Urinary bladder (tissue), 4 donors: Measurements from ENCODE around the gene TLX1. TPM values are rescaled to one million over a fixed set of nuclear protein-coding genes. Genes with fewer than 3 reads are reported as not detected.
"Not testable (repeated sequence)": the region's sequence is repeated elsewhere in the genome, so short reads cannot be mapped to it uniquely, and the experiment has no call there.

Experiments
- DNase-seq: peaks from one replicate; pipeline ENCODE4 v3.0.0-alpha.2; 2015; ENCODE audit errors: extremely low spot score
- H3K27ac ChIP-seq: one replicate; pipeline ENCODE4 v1.5.1; 2013; ENCODE audit warnings: low read depth, mild to moderate bottlenecking, moderate library complexity
- H3K36me3 ChIP-seq: one replicate; pipeline ENCODE4 v1.6.1; 2013; ENCODE audit warnings: mild to moderate bottlenecking, moderate library complexity; ENCODE audit not compliant: insufficient read depth
- H3K4me1 ChIP-seq: one replicate; pipeline ENCODE4 v1.6.1; 2013; ENCODE audit warnings: mild to moderate bottlenecking, moderate library complexity; ENCODE audit not compliant: insufficient read depth
- H3K4me3 ChIP-seq: one replicate; pipeline ENCODE4 v1.5.1; 2013; ENCODE audit warnings: low read depth, low read length
- WGBS: extraction: QIAGEN DNeasy Blood & Tissue Kit; methylation state at CpG from one replicate; pipeline ENCODE4 v1.1.7; 2013; 5-methylcytosine and 5-hydroxymethylcytosine counted together
- polyA plus RNA-seq: library from polyadenylated mRNA; stranded (reverse); fragments of 200-250 nt; gene quantifications from one replicate; pipeline ENCODE4 v1.2.3, GENCODE V29; 2013
- total RNA-seq: library from RNA; depleted of rRNA; stranded (reverse); fragments of >200 nt; gene quantifications from one replicate; pipeline ENCODE4 v1.2.3, GENCODE V29; 2014
- donor health status: healthy with polysubstance abuse.
- donor health status: healthy.

TLX1 gene
- total and polyA plus RNA-seq, 2 donors = not detected

DNA sequence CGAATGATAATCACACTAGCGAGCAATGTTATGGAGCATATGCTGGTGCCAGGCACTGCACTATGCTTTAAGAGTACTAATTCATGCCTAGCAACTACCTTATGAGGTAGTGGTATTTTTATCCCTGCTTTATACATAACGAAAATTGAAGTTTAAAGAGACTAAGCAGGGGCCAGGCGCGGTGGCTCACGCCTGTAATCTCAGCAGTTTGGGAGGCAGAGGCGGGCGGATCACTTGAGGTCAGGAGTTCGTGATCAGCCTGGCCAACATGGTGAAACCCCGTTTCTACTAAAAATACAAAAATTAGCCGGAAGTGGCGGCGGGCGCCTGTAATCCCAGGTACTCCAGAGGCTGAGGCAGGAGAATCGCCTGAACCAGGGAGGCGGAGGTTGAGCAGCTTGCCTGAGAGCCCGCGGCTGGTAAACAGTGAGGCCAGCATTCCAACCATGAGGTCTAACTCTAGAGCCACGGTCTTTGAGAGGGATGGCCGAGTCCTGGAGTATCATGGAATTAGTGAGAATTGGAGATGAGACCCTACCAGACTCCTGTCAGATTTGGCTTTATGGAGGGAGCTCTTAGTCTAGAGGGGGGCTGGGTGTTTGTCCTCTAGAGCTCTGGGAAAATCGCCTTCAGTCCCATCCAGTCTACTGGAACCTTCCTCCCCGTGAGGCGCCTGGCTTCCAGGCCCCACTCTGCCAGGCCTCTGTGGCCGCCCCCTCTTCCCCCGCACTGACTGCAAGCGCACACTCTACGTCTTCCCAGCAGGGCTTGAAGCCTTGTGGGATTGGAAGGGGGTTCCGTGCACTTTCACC lies 11.6 kb downstream of the TLX1 start:
- H3K4me3 ChIP-seq = no peak overlapping the region
- DNase-seq = no peak
- WGBS = 15% methylated on average over 28 of the region's 28 CpGs

DNA sequence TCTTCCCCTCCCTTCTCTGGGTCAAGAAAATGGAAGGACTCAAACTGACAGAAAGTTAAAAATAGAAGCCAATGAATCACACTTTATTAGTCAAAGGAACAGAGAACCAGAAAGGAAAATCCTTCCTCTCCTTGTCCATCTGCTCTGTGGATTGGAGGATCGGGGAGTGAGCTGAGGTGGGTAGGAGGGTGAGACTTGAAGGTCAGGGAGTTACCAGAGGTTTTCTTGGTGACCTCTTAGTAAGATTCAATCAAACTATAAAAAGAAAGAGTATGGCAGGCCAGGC lies 12.2 kb downstream of the TLX1 start:
- no peak overlapping the region for H3K4me3 ChIP-seq
- H3K27ac ChIP-seq = no peak overlapping the region
- no peak for DNase-seq
- WGBS = 33% methylated on average over 1 of the region's 1 CpG
- H3K36me3 ChIP-seq = no peaks in the 10 kb centered on the region
- H3K4me1 ChIP-seq = no peaks in the 10 kb centered on the region

More for the DNA sequence above, 11.6 kb downstream of the TLX1 start:
- H3K27ac ChIP-seq = no peak overlapping the region
- H3K4me1 ChIP-seq = no peaks in the 10 kb centered on the region
- no peaks in the 10 kb centered on the region for H3K36me3 ChIP-seq

DNA sequence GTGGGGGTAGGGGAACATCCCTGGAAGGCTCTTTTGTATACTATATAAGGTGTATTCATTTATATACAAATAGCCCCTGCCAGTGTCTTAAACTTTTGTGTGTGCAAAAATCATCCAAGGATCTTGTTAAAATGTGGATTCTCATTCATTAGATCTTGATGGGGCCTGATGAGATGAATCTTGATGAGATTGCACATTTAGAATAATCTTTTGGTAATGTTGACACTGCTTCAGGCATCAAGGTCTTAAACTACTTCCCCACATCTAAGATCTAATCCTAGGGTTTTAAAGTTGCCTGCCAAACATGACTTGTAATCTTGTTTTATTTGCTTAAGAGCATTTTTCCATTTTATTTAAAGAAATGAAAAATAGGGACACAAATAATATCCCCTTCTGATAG lies 13.0 kb downstream of the TLX1 start:
- H3K4me1 ChIP-seq = no peaks in the 10 kb centered on the region
- no peak overlapping the region for H3K4me3 ChIP-seq
- no peaks in the 10 kb centered on the region for H3K36me3 ChIP-seq
- no peak for DNase-seq
- H3K27ac ChIP-seq = no peak overlapping the region

- no peak for DNase-seq
- WGBS = 52% methylated on average over 7 of the region's 7 CpGs
- H3K4me1 ChIP-seq = no peaks in the 10 kb centered on the region
- H3K4me3 ChIP-seq = no peak overlapping the region
- no peaks in the 10 kb centered on the region for H3K36me3 ChIP-seq
- H3K27ac ChIP-seq = no peak overlapping the region
These were observed 14.0 kb downstream of the TLX1 start for GRCh38 chr10:101145145-101145544.

DNA sequence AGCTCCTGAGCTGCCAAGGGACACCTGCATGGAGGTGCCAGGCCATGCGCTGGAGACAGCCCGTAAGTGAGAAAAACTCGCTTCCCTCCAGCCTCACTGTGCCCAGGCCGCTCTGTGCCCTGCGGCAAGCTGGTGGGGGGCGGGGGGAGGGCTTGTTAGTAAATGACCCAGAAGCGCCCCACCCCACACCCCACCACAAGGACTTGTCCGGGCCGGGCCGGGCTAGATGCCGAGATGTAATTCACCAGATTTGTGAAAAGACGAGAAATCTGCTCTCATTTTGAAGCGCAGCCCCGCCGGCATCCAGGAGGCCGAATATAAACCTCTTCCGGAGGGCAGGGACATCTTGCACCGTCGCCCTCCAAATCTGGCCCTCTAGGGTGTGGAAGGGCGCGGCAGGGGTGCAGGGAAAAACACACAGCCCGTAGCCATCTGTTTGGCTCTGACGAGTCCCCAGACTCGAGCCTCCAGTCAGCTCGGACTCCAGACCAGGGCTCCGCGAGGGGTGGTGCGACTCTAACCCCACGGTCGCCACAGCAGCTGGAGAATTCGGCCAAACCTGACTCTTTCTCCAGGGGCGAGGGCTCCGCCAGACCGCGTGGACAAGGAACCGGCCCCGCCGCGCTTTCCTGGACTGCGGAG lies 14.8 kb downstream of the TLX1 start:
- H3K4me3 ChIP-seq = no peak overlapping the region

GRCh38 chr10:101146392-101147251 lies 15.5 kb downstream of the TLX1 start:
- H3K4me3 ChIP-seq = no peak overlapping the region
- no peak for DNase-seq

More for the DNA sequence above, 14.8 kb downstream of the TLX1 start:
- Histone ChIP-seq H3K27ac (no peak overlapping the region), H3K36me3 (no peaks in the 10 kb centered on the region), H3K4me1 (no peaks in the 10 kb centered on the region)
- no peak for DNase-seq
- 6% methylated on average over 40 of the region's 40 CpGs for WGBS

GRCh38 chr10:101151395-101151794 lies 20.3 kb downstream of the TLX1 start:
- DNase-seq = no peak
- WGBS = 47% methylated on average over 4 of the region's 4 CpGs
- H3K4me1 ChIP-seq = no peaks in the 10 kb centered on the region
- H3K27ac ChIP-seq = no peak overlapping the region
- no peaks in the 10 kb centered on the region for H3K36me3 ChIP-seq
- no peak overlapping the region for H3K4me3 ChIP-seq

More at GRCh38 chr10:101146392-101147251, 15.5 kb downstream of the TLX1 start:
- WGBS = 3% methylated on average over 55 of the region's 55 CpGs
- Histone ChIP-seq H3K4me1 (no peaks in the 10 kb centered on the region), H3K27ac (no peak overlapping the region), H3K36me3 (no peaks in the 10 kb centered on the region)

DNA sequence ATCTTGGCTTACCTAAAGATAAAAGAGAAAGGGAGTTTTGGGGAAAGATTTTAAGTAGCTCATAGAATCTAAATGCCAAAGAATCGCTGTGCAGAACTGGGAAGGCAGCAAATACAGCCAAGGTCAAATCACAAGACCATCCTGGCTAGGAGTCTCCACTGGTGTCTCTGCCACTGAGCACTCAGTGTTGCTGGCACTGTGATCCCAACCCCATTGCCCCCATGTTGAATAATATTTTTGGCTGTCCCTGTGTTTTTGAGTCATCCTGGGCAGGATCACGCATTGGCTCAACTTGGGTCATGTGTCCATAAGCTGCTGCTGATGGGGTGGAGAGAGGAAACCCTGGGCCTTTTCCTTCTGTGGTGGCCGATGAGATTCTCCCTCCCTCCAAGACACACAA lies 21.2 kb downstream of the TLX1 start:
- Histone ChIP-seq H3K4me1 (no peaks in the 10 kb centered on the region), H3K36me3 (no peaks in the 10 kb centered on the region), H3K27ac (no peak overlapping the region), H3K4me3 (no peak overlapping the region)
- 83% methylated on average over 3 of the region's 3 CpGs for WGBS
- no peak for DNase-seq

- H3K36me3 ChIP-seq, H3K4me3 ChIP-seq, DNase-seq, H3K27ac ChIP-seq, H3K4me1 ChIP-seq: not testable (repeated sequence)
- WGBS = 91% methylated on average over 5 of the region's 5 CpGs
These were observed 23.4 kb downstream of the TLX1 start for GRCh38 chr10:101154506-101154905.

DNA sequence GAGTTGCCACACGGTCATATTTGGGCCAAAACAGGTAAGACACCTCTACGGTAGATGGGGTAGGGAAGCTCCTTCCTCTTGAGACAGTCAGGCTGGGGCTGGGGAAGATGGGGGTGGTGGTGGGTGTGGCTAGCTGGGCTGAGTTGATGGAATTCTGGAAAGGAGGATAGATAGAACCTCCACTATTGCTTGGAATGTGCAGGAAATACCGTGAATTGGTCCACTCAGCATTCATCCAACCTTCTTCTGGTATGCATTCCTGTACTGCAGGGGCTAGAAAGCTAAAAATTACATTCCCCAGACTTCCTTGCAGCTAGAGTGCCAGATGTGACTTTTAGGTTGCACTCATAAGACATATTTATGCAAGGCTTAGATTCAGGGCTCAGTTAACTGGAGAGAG lies 24.8 kb downstream of the TLX1 start:
- WGBS = 36% methylated on average over 3 of the region's 3 CpGs
- no peak for DNase-seq
- Histone ChIP-seq H3K27ac (no peak overlapping the region), H3K4me1 (no peaks in the 10 kb centered on the region), H3K4me3 (no peak overlapping the region), H3K36me3 (no peaks in the 10 kb centered on the region)

GRCh38 chr10:101157756-101158458 lies 26.8 kb downstream of the TLX1 start:
- Histone ChIP-seq H3K27ac (no peak overlapping the region), H3K4me3 (no peak overlapping the region), H3K36me3 (no peaks in the 10 kb centered on the region), H3K4me1 (no peaks in the 10 kb centered on the region)
- no peak for DNase-seq
- WGBS = 38% methylated on average over 6 of the region's 6 CpGs

DNA sequence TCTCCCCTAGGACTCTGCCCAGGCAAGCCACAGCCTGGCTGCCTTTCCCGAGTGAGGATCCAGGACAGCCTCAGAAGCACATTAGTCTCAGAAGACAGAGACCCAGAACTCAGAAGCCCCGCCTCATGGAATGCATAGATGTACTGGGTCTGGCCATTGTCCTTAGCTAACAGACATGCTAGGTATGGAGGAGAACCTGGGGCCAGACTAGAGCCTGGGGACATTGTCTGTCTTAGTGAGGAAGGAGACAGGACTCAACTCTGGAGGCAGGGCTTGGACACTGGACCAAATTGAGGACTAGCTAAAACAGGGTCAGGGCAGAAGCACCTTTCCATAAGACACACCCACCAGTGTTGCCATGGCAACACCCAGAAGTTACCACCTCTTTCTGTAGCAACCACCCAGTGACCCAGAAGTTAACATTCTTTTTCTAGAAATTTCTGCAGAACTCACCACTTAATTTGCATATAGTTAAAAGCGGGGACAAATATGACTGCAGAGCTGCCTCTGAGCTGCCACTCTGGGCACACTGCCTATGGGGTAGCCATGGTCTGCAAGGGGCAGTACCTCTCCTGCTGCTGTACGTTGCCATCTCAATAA lies 27.5 kb downstream of the TLX1 start:
- Histone ChIP-seq H3K4me1 (no peaks in the 10 kb centered on the region), H3K4me3 (no peak overlapping the region), H3K36me3 (no peaks in the 10 kb centered on the region), H3K27ac (no peak overlapping the region)
- DNase-seq = no peak
- 70% methylated on average over 4 of the region's 4 CpGs for WGBS
